Mucosa of stomach (tissue), 1 donor: ENCODE measurements around the gene MCF2L.

Experiments
- H3K27me3 ChIP-seq: one replicate; pipeline ENCODE4 v1.7.0; 2013; ENCODE audit warnings: mild to moderate bottlenecking, low read length; ENCODE audit not compliant: control insufficient read depth, insufficient read depth
- H3K36me3 ChIP-seq: one replicate; pipeline ENCODE4 v1.7.0; 2013; ENCODE audit warnings: low read length; ENCODE audit not compliant: control insufficient read depth, insufficient read depth
- H3K4me1 ChIP-seq: one replicate; pipeline ENCODE4 v1.7.0; 2013; ENCODE audit warnings: mild to moderate bottlenecking, low read length; ENCODE audit not compliant: control insufficient read depth, insufficient read depth
- H3K4me3 ChIP-seq: one replicate; pipeline ENCODE4 v1.7.0; 2013; ENCODE audit warnings: low read length
- H3K9ac ChIP-seq: one replicate; pipeline ENCODE4 v1.7.0; 2013; ENCODE audit warnings: mild to moderate bottlenecking, low read length, moderate library complexity
- H3K9me3 ChIP-seq: one replicate; pipeline ENCODE4 v1.7.0; 2013; ENCODE audit warnings: mild to moderate bottlenecking, low read length, moderate library complexity; ENCODE audit not compliant: control insufficient read depth
- donor health status: Pancreatic carcinoma.

MCF2L gene

GRCh38 chr13:113140677-113141600, 171.9 kb downstream of the MCF2L start:
- H3K9me3 ChIP-seq = no peaks in the 10 kb centered on the region
- H3K27me3 ChIP-seq = no peaks in the 10 kb centered on the region
- H3K36me3 ChIP-seq = no peaks in the 10 kb centered on the region
- H3K4me1 ChIP-seq = no peaks in the 10 kb centered on the region
- H3K9ac ChIP-seq = no peak overlapping the region
- no peak overlapping the region for H3K4me3 ChIP-seq

GRCh38 chr13:113141601-113141970, 172.6 kb downstream of the MCF2L start:
- H3K9me3 ChIP-seq = no peaks in the 10 kb centered on the region
- H3K36me3 ChIP-seq = no peaks in the 10 kb centered on the region
- no peaks in the 10 kb centered on the region for H3K4me1 ChIP-seq
- H3K9ac ChIP-seq = no peak overlapping the region
- H3K27me3 ChIP-seq = no peaks in the 10 kb centered on the region
- no peak overlapping the region for H3K4me3 ChIP-seq

GRCh38 chr13:113142876-113143275, 173.9 kb downstream of the MCF2L start:
- Histone ChIP-seq H3K9ac (no peak overlapping the region), H3K27me3 (no peaks in the 10 kb centered on the region), H3K36me3 (no peaks in the 10 kb centered on the region), H3K4me1 (no peaks in the 10 kb centered on the region), H3K9me3 (no peaks in the 10 kb centered on the region), H3K4me3 (no peak overlapping the region)

GRCh38 chr13:113143466-113144254, 174.6 kb downstream of the MCF2L start:
- H3K4me3 ChIP-seq = no peak overlapping the region
- H3K9me3 ChIP-seq = no peaks in the 10 kb centered on the region
- no peaks in the 10 kb centered on the region for H3K27me3 ChIP-seq
- H3K4me1 ChIP-seq = no peaks in the 10 kb centered on the region
- no peaks in the 10 kb centered on the region for H3K36me3 ChIP-seq
- H3K9ac ChIP-seq = no peak overlapping the region

GRCh38 chr13:113144255-113144629, 175.2 kb downstream of the MCF2L start:
- Histone ChIP-seq H3K4me3 (no peak overlapping the region), H3K27me3 (no peaks in the 10 kb centered on the region), H3K4me1 (no peaks in the 10 kb centered on the region), H3K9me3 (no peaks in the 10 kb centered on the region), H3K36me3 (no peaks in the 10 kb centered on the region), H3K9ac (no peak overlapping the region)

- Histone ChIP-seq H3K9me3 (no peaks in the 10 kb centered on the region), H3K36me3 (no peaks in the 10 kb centered on the region), H3K4me3 (no peak overlapping the region), H3K9ac (no peak overlapping the region), H3K27me3 (no peaks in the 10 kb centered on the region), H3K4me1 (no peaks in the 10 kb centered on the region)
Measured at GRCh38 chr13:113145496-113145895, 176.5 kb downstream of the MCF2L start.

GRCh38 chr13:113145911-113146598, 177.0 kb downstream of the MCF2L start:
- H3K9ac ChIP-seq = no peak overlapping the region
- no peak overlapping the region for H3K4me3 ChIP-seq
- H3K36me3 ChIP-seq = no peaks in the 10 kb centered on the region
- peaks cover 2% of the 10 kb centered on the region for H3K27me3 ChIP-seq
- no peaks in the 10 kb centered on the region for H3K4me1 ChIP-seq
- H3K9me3 ChIP-seq = no peaks in the 10 kb centered on the region

- H3K4me1 ChIP-seq = no peaks in the 10 kb centered on the region
- no peak overlapping the region for H3K9ac ChIP-seq
- H3K4me3 ChIP-seq = no peak overlapping the region
- H3K36me3 ChIP-seq = no peaks in the 10 kb centered on the region
- peaks cover 4% of the 10 kb centered on the region for H3K27me3 ChIP-seq
- H3K9me3 ChIP-seq = no peaks in the 10 kb centered on the region
Measured at GRCh38 chr13:113146750-113147149, 177.7 kb downstream of the MCF2L start.

- peaks cover 8% of the 10 kb centered on the region for H3K27me3 ChIP-seq
- no peaks in the 10 kb centered on the region for H3K36me3 ChIP-seq
- no peak overlapping the region for H3K4me3 ChIP-seq
- H3K9me3 ChIP-seq = no peaks in the 10 kb centered on the region
- no peaks in the 10 kb centered on the region for H3K4me1 ChIP-seq
- no peak overlapping the region for H3K9ac ChIP-seq
Measured at GRCh38 chr13:113147206-113147605, 178.2 kb downstream of the MCF2L start.

- Histone ChIP-seq H3K27me3 (peaks cover 20% of the 10 kb centered on the region), H3K9ac (no peak overlapping the region), H3K4me3 (no peak overlapping the region), H3K9me3 (no peaks in the 10 kb centered on the region), H3K4me1 (peaks cover 12% of the 10 kb centered on the region), H3K36me3 (no peaks in the 10 kb centered on the region)
Measured at GRCh38 chr13:113148407-113148806, 179.4 kb downstream of the MCF2L start.

- Histone ChIP-seq H3K9me3 (no peaks in the 10 kb centered on the region), H3K27me3 (peaks cover 21% of the 10 kb centered on the region), H3K36me3 (no peaks in the 10 kb centered on the region), H3K9ac (no peak overlapping the region), H3K4me3 (no peak overlapping the region), H3K4me1 (peaks cover 14% of the 10 kb centered on the region)
Measured at GRCh38 chr13:113148940-113149503, 180.0 kb downstream of the MCF2L start.
